ENCODE data around the gene ANKRD63. TPM values are rescaled to one million over a fixed set of nuclear protein-coding genes. Genes with fewer than 3 reads are reported as not detected.
A peak's percentile ranks its signal among the peaks of the same experiment; 100 is the strongest.

ANKRD63 gene
- total RNA-seq, 3 donors from 2014 or later = not detected

- peaks cover 39% of the 10 kb centered on the region for H3K27me3 Mint-ChIP-seq (ENCODE audit: low read depth)
- H3K4me3 Mint-ChIP-seq = no peak overlapping the region
- no peaks in the 10 kb centered on the region for H3K9me3 Mint-ChIP-seq
- DNase-seq (no peak), ATAC-seq (no peak)
- H3K4me1 Mint-ChIP-seq (ENCODE audit: low read depth) = peaks cover 9% of the 10 kb centered on the region
- H3K36me3 Mint-ChIP-seq (ENCODE audit: insufficient read depth) = no peaks in the 10 kb centered on the region
These were observed 27.8 kb downstream of the ANKRD63 start for GRCh38 chr15:40255033-40255432.

GRCh38 chr15:40254452-40254851 is 28.4 kb downstream of the ANKRD63 start:
- H3K36me3 Mint-ChIP-seq (ENCODE audit: insufficient read depth) = no peaks in the 10 kb centered on the region
- DNase-seq (no peak), ATAC-seq (no peak)
- H3K4me3 Mint-ChIP-seq = no peak overlapping the region
- peaks cover 9% of the 10 kb centered on the region for H3K4me1 Mint-ChIP-seq (ENCODE audit: low read depth)
- peaks cover 39% of the 10 kb centered on the region for H3K27me3 Mint-ChIP-seq (ENCODE audit: low read depth)
- no peaks in the 10 kb centered on the region for H3K9me3 Mint-ChIP-seq

- Mint-ChIP-seq H3K9me3 (no peaks in the 10 kb centered on the region), H3K4me1 (ENCODE audit: low read depth) (peaks cover 9% of the 10 kb centered on the region), H3K4me3 (peak overlapping the region; percentile 69), H3K27me3 (ENCODE audit: low read depth) (peaks cover 37% of the 10 kb centered on the region), H3K36me3 (ENCODE audit: insufficient read depth) (no peaks in the 10 kb centered on the region)
- DNase-seq (no peak), ATAC-seq (peak; percentile 28 to 45)
These were observed 29.6 kb downstream of the ANKRD63 start for GRCh38 chr15:40253167-40253790.

DNA sequence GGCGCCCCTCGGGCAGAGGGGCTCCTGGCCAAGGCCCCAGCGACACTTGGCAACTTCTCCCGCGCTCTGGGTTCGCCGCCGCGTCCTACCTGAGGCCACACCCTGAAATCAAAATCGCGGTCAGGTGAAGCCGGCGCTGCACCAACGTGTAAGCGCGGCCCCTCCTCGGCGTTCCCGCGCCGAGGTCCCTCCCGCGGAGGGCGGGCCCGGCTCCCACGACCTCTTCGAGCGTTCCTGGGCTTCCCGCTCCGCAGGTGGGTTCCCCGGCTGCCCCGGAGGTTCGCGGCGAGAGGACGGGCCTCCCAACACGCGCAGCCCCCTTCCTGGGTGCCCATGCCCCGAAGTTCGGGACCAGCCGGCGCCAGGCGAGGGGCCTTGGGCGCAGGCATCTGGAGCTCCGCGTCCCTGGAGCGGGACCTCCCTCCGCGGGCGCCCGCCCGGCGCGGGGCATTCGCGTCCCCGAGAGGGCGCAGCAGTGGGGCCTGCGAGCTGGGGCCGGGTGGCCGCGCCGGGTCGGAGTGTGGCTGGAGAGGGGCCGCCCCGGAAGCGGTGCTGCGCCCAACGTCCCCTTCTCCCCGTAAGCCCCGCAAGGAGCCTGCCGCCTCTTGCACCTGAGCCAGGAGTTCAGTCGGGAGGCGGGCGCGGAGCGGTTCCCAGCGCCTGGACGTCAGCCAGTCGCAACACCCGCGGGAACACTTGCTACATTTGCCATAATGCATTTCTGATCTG is 30.3 kb downstream of the ANKRD63 start:
- Mint-ChIP-seq H3K27me3 (ENCODE audit: low read depth) (peaks cover 37% of the 10 kb centered on the region), H3K4me1 (ENCODE audit: low read depth) (peaks cover 9% of the 10 kb centered on the region), H3K9me3 (no peaks in the 10 kb centered on the region), H3K36me3 (ENCODE audit: insufficient read depth) (no peaks in the 10 kb centered on the region), H3K4me3 (peak overlapping the region; percentile 69)
- DNase-seq (no peak), ATAC-seq (peak; percentile 51 to 72)

DNA sequence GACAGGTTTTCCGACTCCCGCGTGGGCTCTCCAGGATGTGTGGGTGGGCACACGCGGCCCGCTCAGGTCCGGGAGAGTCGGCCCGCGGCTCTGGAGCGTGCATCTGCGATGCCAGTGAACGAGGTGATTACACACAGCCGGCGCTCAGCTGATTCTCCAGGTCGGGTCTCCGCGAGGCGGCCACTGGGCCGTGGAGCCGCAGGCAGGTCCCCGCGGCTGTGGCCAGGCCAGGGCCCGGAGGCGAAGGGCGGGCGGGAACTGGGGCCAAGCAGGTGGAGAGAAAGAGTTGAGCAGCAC is 30.8 kb downstream of the ANKRD63 start:
- H3K9me3 Mint-ChIP-seq = no peaks in the 10 kb centered on the region
- no peak for ATAC-seq
- H3K4me3 Mint-ChIP-seq = no peak overlapping the region
- no peaks in the 10 kb centered on the region for H3K36me3 Mint-ChIP-seq (ENCODE audit: insufficient read depth)
- no peak for DNase-seq
- H3K4me1 Mint-ChIP-seq (ENCODE audit: low read depth) = peaks cover 9% of the 10 kb centered on the region
- H3K27me3 Mint-ChIP-seq (ENCODE audit: low read depth) = peaks cover 37% of the 10 kb centered on the region

- H3K4me3 Mint-ChIP-seq = peak overlapping the region; percentile 42
- H3K27me3 Mint-ChIP-seq (ENCODE audit: low read depth) = peaks cover 37% of the 10 kb centered on the region
- ATAC-seq (no peak), DNase-seq (no peak)
- no peaks in the 10 kb centered on the region for H3K36me3 Mint-ChIP-seq (ENCODE audit: insufficient read depth)
- no peaks in the 10 kb centered on the region for H3K9me3 Mint-ChIP-seq
- H3K4me1 Mint-ChIP-seq (ENCODE audit: low read depth) = peaks cover 9% of the 10 kb centered on the region
These were observed 31.3 kb downstream of the ANKRD63 start for GRCh38 chr15:40251486-40252140.

DNA sequence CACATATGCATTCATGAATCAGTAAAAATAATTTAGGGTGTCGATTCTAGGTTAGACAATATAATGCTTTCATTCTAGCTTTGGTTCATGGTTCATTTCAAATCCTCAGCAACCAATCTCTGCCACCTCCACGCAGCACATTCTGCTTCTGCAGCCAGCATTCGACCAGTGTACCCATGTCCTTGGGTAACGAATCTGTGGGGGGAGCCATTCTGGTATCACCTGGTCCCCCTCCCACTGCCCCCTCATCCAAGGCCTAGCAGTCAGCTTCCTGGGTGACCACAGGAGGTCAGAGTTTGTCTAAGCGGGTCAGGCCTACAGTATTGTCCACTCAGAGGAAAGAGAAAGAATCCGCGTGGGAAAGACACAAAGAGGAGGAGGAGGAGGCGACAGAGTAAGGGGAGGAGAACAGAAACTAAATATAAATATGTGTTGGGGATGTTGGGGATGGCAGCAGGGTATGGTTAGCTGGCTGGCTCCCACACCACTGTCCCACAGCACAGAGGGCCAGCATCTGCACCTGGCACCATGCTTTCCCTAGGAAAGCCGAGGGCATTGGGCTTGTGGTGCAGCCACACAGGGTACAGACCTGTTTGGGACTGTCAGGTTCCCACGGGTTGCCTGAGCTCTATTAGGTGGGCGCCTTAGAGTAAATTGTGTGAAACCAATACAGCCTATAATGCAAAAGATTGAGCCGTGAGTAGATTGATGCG is 31.9 kb downstream of the ANKRD63 start:
- peaks cover 8% of the 10 kb centered on the region for H3K4me1 Mint-ChIP-seq (ENCODE audit: low read depth)
- H3K27me3 Mint-ChIP-seq (ENCODE audit: low read depth) = peaks cover 37% of the 10 kb centered on the region
- ATAC-seq (no peak), DNase-seq (no peak)
- no peaks in the 10 kb centered on the region for H3K9me3 Mint-ChIP-seq
- no peaks in the 10 kb centered on the region for H3K36me3 Mint-ChIP-seq (ENCODE audit: insufficient read depth)
- no peak overlapping the region for H3K4me3 Mint-ChIP-seq

GRCh38 chr15:40250304-40250656 is 32.6 kb downstream of the ANKRD63 start:
- H3K9me3 Mint-ChIP-seq = no peaks in the 10 kb centered on the region
- no peak overlapping the region for H3K4me3 Mint-ChIP-seq
- DNase-seq = no peak
- peaks cover 8% of the 10 kb centered on the region for H3K4me1 Mint-ChIP-seq (ENCODE audit: low read depth)
- H3K36me3 Mint-ChIP-seq (ENCODE audit: insufficient read depth) = no peaks in the 10 kb centered on the region
- H3K27me3 Mint-ChIP-seq (ENCODE audit: low read depth) = peaks cover 34% of the 10 kb centered on the region
- ATAC-seq = no peak

DNA sequence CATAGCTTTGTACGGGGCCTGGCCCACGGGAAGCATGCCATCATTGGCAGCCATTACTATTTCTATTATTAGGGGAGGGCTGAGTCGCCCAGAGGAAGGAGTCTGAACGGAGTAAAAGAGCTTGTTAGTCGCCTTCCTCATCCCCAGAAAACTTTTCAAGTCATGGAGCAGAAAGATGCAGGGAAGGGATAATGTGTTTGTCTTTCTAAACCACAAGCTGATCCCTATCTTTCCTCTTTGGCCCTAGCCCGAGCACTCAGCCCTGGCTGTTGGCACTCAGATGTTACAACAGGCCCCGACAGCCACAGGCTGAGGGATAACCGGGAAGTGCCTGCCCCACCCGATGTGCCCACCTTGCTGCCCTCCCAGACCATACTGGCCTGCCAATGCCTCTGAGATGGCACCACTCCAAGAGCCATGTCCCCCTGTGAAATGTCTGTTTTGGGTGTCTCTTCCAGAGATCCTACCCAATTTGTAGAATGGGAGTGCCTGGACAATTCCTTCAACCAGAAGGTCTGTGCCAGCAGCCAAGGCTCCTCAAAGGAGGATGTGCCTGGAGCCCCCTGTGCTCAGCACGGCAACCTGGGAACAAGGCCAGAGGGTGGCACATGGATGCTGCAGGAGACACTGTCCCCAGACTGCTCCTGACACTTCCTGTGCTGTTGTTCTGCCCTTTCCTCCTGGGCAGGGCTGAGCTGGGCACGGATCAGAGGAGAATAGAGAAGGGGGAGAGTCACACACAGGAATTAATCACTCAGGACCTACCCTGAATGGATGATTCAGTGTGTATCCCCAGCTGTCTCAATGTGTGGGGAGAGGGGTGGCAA is 33.2 kb downstream of the ANKRD63 start:
- ATAC-seq = no peak
- Mint-ChIP-seq H3K4me1 (ENCODE audit: low read depth) (peaks cover 8% of the 10 kb centered on the region), H3K36me3 (ENCODE audit: insufficient read depth) (no peaks in the 10 kb centered on the region), H3K9me3 (no peaks in the 10 kb centered on the region), H3K4me3 (no peak overlapping the region), H3K27me3 (ENCODE audit: low read depth) (peaks cover 28% of the 10 kb centered on the region)
- DNase-seq = no peak

- H3K4me1 Mint-ChIP-seq (ENCODE audit: low read depth) = peaks cover 4% of the 10 kb centered on the region
These were observed 34.7 kb downstream of the ANKRD63 start for GRCh38 chr15:40248006-40248783.

GRCh38 chr15:40247406-40247971 is 35.4 kb downstream of the ANKRD63 start:
- ATAC-seq = no peak
- peaks cover 11% of the 10 kb centered on the region for H3K27me3 Mint-ChIP-seq (ENCODE audit: low read depth)
- H3K36me3 Mint-ChIP-seq (ENCODE audit: insufficient read depth) = no peaks in the 10 kb centered on the region
- no peaks in the 10 kb centered on the region for H3K4me1 Mint-ChIP-seq (ENCODE audit: low read depth)
- no peaks in the 10 kb centered on the region for H3K9me3 Mint-ChIP-seq
- no peak overlapping the region for H3K4me3 Mint-ChIP-seq
- no peak for DNase-seq

More at GRCh38 chr15:40248006-40248783, 34.7 kb downstream of the ANKRD63 start:
- Mint-ChIP-seq H3K27me3 (ENCODE audit: low read depth) (peaks cover 15% of the 10 kb centered on the region), H3K9me3 (no peaks in the 10 kb centered on the region), H3K36me3 (ENCODE audit: insufficient read depth) (no peaks in the 10 kb centered on the region), H3K4me3 (no peak overlapping the region)
- no peak for ATAC-seq
- DNase-seq = no peak

- DNase-seq (no peak), ATAC-seq (no peak)
- H3K27me3 Mint-ChIP-seq (ENCODE audit: low read depth) = peaks cover 9% of the 10 kb centered on the region
- no peaks in the 10 kb centered on the region for H3K9me3 Mint-ChIP-seq
- H3K4me1 Mint-ChIP-seq (ENCODE audit: low read depth) = no peaks in the 10 kb centered on the region
- no peaks in the 10 kb centered on the region for H3K36me3 Mint-ChIP-seq (ENCODE audit: insufficient read depth)
- no peak overlapping the region for H3K4me3 Mint-ChIP-seq
These were observed 36.2 kb downstream of the ANKRD63 start for GRCh38 chr15:40246496-40247280.
